RCC 7860 (cell line): Measurements from ENCODE around the gene SNAI3.
"Not testable (repeated sequence)": the region's sequence is repeated elsewhere in the genome, so short reads cannot be mapped to it uniquely, and the experiment has no call there.

ENCODE experiments used
- DNase-seq: peaks from one replicate; pipeline ENCODE4 v3.0.0-alpha.2; 2015; ENCODE audit warnings: low spot score
- FAIRE-seq: peaks from 2 replicates; lab custom pipeline; 2012; peaks lifted over from hg19 to GRCh38; lab: Jason Lieb, UNC

Gene SNAI3

DNA sequence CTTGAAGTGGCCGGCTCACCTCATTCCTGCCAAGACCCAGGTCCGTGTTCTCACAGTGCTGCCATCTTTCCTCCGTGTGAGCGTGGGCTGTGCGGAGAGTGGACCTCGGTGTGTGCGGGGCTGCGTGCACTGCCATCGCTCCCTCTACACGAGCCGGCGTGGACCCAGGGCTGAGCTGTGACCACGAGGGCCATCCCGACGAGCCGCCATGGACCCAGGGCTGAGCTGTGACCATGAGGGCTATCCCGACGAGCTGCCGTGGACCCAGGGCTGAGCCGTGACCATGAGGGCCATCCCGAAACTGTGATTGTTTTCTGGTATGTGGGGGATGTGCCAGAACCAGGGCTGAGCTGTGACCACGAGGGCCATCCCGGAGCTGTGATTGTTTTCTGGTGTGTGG lies 14.5 kb downstream of the SNAI3 start:
- no peak for DNase-seq
- no peak for FAIRE-seq

DNA sequence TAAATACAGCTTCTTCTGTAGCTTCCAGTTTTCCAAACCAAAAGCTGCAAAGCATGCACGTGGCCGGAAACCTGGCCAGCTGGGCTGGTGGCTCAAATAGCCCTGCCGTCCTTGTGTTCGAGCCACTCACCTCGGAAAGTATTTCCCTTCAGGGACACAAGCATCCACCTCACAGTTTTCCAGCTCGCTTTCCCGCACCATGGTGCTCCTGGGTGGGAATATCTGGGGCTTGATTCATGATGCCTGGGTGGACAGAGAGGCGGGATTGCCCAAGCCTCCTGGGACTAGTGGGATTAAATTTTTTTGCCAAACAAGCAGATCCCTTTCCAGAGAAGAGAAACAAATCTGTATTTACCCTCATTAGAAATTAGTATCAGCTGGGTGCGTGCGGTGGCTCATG lies 16.3 kb downstream of the SNAI3 start:
- FAIRE-seq (no peak), DNase-seq (no peak)

DNA sequence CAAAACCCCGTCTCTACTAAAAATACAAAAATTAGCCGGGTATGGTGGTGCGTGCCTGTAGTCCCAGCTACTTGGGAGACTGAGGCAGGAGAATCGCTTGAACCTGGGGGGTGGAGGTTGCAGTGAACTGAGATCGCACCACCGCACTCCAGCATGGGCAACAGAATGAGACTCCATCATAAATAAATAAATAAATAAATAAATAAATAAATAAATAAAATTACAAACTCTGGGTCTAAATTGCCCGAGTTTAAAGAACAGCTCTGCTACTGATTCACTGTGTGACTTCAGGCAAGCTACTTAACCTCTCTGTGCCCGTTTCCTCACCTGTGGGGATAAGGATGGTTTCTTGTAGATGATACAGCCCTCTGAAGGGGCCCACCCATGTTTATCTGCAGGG lies 16.8 kb downstream of the SNAI3 start:
- DNase-seq, FAIRE-seq: not testable (repeated sequence)

DNA sequence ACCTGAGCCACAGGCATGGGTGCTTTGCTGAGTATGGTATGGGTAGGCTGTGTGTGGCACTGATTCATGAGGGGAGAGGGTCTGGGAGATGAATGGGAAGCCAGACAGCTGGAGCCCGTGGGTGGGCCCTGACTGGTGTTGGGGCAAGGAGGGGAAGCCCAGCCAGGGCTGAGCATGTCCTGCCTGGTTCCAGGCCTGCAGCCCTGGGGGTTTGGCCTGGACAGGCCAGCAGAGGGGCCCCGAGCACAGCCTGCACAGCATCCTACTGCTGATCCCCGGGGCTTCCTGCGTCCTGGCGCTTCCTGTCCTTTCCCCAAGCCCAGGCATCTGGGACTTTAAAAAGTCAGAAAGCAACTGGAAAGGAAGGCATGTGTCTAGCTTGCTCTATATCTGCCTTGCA lies 18.8 kb downstream of the SNAI3 start:
- FAIRE-seq (no peak), DNase-seq (no peak)

DNA sequence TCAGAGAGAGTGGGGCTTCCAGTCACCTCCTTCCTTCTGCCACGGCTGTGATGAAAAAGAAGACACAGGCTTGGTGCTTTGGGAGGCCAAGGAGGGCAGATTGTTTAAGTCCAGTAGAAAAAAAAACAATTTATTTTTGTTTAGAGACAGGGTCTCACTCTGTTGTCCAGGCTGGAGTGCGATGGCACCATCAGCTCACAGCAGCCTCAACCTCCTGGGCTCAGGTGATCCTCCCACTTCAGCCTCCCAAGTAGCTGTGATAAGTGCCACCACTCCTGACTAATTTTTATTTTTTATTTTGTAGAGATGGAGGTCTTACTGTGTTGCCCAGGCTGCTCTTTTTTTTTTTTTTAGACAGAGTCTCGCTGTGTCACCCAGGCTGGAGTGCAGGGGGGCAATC lies 20.7 kb downstream of the SNAI3 start:
- no peak for FAIRE-seq
- no peak for DNase-seq

DNA sequence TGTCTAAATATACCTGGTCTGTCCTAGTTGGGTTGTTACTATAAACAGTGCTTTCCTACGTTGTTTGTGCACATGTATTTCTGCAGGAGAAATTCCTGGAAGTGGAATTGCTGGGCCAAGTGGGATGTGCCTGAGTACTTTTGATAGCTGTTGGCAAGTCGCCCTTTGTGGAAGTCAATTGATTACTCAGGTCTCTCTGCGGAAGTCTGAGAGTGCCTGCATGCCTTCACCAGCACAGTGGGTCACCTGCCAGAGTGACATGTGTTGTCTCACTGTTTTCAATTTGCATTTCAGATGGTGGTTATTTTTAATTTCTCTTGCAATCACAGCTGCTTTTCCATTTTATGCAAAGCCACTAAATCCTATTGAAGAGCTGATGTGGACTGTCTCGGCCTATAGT lies 21.2 kb downstream of the SNAI3 start:
- DNase-seq (no peak), FAIRE-seq (no peak)

DNA sequence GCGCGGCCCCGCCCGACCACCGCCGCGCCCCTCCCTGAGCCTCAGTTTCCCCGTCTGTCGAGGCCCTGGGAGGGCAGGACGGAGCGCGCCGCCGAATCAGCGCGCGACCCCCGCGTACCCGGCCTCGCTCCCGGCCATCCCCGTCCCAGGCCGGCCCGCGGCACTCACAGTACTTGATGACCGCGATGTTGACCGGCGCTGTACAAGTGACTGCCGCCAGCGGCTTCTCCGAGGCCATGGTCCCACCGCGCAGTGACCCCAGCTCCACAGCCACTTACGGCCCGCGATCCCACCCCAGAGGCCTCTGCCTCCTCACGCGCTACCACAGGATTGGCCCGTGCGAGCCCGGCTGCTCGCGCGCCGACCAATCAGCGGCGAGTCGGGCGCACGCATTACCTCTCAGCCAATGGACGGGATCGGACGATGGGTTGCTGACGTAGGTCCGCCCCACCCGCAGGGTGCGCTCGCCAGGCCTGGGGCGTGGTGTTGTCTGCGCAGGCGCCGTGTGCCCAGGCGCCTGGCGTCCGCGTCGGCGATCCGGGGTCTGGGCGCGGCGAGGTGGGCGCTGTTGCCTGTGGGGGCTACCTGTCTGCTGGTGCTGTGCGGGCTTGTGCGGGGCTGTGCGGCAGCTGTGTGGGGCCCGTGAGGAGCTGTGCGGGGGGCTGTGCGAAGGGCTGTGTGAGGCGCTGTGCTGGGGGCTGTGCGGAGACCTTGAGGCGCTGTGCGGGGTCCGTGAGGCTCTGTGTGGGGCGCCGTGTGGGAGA lies 23.3 kb downstream of the SNAI3 start, which contains the start of gene MVD:
Gene MVD (minus strand): TSS at position 249 of the 764 bp plus-strand sequence. CDS start 11 bp downstream, at position 238.
- FAIRE-seq (peak; percentile 69), DNase-seq (peak; percentile 95)

DNA sequence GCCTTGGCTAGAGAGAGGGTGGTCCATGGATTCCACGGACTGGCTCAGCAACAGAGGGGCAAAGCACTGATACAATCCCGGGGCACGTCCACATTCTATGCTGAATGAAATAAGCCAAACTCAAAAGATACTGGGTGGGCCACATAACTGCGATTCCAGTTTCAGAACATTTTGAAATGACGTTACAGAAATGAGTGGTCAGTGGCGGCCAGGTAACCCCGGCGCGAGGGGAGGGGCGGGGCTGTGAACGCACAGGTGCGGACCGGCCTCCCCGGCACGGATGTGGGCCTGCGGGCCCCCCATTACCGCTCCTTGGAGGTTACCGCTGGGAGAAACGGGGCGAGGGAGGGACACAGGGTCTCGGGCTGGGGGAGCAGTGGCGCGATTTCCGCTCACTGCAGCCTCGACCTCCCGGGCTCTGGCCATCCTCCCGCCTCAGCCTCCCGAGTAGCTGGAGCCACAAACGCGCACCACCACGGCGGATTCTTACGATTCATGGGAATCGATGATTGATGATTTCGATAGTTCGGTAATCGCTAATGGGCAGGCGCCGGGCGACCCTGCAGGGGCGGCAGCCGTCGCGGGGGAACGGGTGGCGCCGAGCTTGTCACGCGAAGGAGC lies 24.0 kb downstream of the SNAI3 start:
- DNase-seq (no peak), FAIRE-seq (no peak)

DNA sequence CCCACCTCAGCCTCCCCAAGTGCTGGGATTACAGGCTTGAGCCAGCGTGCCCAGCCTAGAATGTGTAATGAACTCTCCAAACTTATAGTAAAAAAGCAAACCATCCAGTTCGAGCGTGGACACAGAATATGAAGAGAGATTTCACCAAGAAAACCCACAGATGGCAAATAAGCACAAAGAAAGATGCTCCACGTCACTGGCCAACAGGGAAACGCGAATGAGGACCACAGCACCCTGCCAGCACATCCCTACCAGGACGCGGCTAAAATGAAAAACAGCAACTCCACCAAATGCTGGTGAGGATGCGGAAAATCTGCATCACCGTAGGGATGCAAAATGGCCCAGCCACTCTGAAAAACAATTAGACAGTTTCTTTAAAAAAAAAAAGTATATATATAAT lies 24.8 kb downstream of the SNAI3 start:
- DNase-seq, result no peak
- no peak for FAIRE-seq

DNA sequence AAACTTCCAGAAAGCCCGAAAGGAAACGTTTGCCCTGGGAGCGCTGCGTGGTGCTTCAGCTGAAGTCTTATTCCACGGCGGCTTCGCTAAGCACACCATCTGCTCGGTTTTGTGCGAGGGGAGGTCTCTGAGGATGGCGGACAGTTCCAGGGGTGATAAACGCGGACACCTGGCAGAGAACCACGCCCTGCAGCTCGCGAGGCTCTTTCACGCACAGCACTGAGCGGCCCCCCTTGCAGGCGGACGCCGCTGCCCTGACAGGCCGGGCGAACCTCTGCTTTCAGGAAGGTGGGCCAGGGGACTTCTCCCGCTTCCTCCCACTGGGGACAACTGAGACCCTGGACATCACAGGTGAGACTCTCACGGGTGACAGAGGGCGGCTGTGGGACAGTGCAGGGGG lies 27.1 kb downstream of the SNAI3 start:
- FAIRE-seq (no peak), DNase-seq (no peak)

DNA sequence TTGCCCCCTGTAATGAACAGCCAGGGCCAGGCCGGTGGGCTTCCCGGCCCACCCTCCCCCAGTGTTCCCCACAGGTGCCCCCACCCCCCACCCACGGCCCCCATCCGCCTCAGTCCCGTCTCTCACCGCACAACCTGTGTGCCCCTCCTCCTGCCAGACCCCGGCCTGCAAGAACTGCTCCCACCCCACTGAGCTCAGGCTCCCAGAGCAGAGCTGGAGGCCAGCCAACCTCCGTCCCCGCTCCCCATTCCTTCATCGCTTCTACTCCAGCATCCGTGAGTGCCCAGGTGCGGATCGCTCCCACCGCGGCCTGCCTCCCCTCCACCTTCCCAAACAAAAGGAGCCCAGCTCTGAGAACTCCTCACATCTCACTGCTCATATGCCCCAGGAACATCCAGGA lies 27.6 kb downstream of the SNAI3 start:
- FAIRE-seq (no peak), DNase-seq (no peak)

DNA sequence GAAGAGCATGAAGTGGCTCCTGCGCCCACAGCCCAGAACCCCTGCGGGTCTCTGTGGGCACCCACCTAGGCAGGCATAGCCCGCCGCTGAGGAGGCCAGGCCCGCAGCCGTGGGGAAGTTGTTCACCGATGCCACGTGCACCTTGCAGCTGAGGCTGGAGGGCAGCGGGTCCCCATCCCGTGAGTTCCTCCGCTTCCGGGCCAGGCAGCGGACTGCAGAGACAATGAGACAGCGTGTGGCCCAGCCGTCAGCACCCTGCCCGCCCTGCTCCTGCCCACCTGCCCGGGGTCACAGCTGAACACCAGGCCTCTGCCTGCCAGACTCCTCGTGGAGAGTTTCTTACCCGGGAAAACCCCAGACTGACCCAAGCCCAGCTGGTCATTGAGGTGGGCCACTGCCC lies 28.9 kb downstream of the SNAI3 start:
- DNase-seq, result no peak
- FAIRE-seq, result no peak

DNA sequence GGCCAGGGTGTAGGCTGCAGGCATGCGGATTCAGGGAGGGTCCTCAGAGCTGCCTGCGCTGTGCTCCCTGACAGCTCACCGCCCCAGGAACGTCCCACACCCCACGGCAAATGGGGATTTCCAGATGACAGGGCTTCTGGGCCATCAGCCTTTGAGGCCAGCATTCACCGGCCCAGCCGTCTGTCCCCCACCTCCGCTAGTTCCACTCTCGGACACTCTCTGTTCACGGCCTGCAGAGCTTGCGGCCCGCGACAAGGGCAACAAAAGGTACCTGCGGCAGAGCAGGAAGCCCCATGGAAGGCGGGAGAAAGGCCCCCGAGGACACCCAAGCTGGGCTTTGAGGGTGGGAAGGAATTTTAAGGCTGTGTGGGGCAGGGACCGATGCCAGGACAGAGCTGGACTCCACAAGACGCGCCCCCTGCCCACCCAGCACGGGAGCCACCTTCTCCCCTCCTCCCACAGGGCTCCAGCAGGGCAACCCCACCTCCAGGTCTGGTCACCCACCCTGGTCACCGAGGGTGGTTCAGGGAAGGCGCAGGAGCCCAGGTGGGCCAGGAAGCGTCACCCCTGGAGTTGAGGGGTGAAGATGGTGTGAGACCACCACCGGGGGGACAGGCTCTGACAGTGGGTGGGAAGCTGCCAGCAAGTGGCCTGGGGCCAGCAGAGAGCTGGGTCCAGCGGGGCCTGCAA lies 29.9 kb downstream of the SNAI3 start:
- DNase-seq (peak; percentile 48), FAIRE-seq (no peak)

DNA sequence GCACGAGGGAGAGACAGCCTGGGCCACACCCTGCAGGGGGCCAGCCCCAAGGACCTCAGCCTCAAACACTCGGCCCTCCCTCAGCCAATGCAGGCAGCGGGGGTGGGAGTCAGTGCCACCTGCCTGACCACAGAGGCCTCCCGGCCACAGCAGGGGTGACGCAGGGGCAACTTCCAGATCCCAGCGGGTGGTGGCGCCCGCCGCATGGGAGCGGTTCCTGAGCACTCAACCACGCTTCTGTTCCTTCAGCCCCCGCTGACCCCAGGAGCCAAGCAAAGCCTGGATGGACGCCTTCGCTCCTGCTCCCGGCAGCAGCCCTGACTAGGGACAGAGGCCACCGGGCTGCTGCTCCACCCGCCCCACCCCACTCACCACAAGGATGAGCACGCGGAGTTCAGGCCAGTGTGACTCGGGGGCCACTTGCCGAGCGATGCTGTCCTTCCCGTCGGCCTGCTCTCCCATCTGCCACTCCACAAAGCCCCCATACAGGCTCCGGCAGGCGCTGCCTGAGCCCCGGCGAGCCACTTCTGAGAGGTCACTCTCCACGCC lies 30.5 kb downstream of the SNAI3 start:
- peak; percentile 11 for FAIRE-seq

DNA sequence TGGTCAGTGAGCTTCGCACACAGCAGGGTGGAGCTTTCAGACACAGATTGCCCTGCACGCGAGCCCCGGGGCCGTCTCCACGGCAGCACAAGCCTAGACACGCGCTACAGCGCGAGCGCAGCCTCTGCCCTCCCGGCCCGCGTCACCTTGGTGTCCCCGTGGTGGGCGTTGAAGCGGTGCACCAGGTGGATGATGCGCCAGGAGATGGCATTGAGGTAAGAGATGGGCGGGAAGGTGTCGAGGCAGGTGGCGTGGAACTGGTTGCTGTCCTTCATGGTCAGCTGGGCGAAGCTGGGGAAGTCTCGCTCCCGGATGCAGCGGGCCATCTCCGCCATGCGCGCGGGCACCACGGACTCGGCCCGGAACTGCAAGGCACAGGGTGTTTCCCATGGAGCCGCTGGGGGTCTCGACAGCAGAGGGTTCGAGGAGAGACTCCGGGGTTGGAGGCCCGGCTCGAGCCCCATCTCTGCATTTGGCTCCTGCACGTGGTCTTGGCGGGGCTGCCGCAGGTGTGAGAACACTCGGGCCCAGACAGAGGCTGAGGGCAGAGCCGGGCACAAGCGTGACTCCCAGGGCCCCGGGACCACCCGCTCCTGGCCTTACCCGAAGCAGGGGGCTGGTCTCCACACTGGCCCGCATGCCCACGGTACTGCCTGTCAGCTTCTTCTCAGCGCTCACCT lies 31.1 kb downstream of the SNAI3 start:
- DNase-seq (no peak), FAIRE-seq (no peak)

More for the DNA sequence above, 30.5 kb downstream of the SNAI3 start:
- DNase-seq, result peak; percentile 74

DNA sequence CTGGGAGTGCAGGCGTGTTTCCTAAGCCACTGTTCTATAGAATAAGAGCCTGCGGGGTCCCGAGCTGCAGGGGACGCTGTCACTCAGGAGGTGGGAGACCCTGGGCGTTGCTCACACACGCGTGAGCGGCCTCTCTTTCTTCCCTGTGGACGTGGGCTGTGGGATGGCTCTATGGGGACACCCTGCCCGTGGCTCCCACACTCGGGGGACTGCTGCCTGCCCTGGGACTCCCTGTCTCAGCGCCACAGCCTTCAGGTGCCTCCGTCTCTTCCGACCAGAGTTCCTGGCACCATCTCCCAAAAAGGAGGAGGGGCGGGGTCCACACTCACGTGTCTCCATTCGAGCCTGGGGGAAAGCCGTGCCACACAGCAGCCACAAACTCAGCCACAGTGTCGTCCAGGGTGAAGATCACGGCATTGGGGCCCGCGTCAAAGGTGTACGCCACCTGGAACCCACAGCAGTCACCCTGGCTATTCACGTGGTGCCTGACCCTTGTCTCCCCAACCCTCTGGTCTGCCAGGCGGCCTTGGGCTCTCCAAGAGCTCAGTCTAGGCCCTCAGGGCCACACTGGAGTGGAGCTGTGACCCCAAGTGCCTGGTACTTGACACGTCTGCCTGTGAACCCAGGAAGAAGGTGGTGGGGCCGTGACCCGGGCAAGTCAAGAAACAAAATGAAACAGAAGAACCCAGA lies 31.8 kb downstream of the SNAI3 start:
- DNase-seq, result no peak
- no peak for FAIRE-seq

DNA sequence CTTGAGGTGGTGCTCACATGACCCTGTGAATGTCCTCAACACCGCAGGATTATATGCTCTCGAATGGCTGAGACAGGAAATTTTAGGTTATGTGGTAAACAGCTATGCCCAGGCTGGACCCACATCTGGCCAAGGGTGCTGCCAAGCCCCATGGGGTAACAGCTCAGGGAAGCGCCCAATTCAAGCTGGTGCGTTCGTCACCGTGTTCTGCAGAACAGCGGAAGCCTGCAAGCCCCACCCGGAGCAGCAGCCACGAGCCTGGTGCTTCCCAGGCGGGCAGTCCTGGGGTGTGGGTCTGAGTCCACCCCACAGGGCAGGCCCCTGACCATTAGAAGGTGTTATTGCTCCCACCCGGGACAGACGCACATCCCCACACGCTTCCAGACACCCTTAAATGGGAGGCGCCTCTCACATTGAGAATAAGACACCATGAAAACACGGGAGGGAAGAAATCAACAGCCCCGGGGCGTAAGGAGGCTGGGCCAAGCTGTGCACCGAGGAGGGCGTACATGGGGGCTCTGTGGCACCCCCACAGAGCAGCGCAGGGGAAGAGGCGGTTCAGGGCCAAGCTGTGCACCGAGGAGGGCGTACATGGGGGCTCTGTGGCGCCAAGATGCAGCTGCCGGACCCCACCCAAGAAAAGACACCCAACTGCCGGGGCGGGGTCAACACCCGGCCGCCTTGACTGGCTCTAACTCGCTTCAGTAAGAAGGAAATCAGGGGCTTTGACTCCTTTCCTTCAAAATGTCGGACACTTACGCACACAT lies 32.5 kb downstream of the SNAI3 start:
- no peak for FAIRE-seq

DNA sequence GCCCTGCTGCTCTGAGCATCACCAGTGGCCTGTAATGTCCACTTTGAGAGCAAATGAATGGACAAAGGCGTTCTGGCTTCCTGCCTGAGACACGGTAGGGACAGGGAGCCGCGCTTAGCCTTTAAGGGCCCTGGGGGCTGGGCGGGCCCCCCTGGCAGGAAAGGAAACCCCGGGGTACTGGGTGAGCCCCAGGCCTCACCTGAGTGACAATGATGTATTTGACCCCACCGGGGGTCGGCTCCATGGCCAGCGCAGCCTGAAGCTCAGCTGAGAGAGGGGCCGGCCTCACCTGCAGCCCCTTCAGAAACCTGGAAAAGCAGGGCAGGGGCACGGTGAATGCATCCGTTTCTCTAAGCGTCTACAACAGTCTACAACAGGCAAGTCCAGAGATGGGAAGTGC lies 33.2 kb downstream of the SNAI3 start:
- no peak for DNase-seq
- no peak for FAIRE-seq

More for the DNA sequence above, 32.5 kb downstream of the SNAI3 start:
- DNase-seq, result no peak

DNA sequence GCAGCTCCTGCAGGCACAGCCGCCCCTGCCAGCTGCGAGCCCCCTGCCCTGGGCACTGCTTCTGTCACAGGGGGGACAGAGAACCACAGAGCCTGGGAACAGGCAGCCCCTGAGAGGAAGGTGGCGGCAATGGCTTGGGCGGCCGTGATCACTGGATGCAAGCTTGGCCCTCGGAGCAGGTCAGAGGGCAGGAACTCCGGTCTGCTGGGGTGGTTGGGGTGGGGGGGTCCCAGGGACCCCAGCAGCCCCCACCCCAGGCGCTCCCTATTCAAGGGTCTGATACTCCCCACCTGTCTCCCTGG lies 33.6 kb downstream of the SNAI3 start:
- DNase-seq (no peak), FAIRE-seq (no peak)
